GM23338 (cell line): ENCODE measurements around the gene KCNMA1. TPM values are rescaled to one million over a fixed set of nuclear protein-coding genes. Genes with fewer than 3 reads are reported as not detected.

ENCODE experiments used
- ATAC-seq: fragments of 200-7000 bp; cut with Tn5 transposase; 3 replicates; pipeline ENCODE4 v1.9.1; 2020
- DNase-seq: peaks from one replicate; pipeline ENCODE4 v3.0.0-alpha.2; 2015; ENCODE audit warnings: low spot score
- H2AFZ ChIP-seq: fragments of 200-600 bp; sonication (generic); 2 replicates; pipeline ENCODE4 v1.8.0; 2016; ENCODE audit warnings: antibody characterized with exemption, mild to moderate bottlenecking, moderate library complexity
- H3F3A ChIP-seq: fragments of 200-600 bp; sonication (generic); replicated peaks from 2 replicates; pipeline ENCODE4 v1.8.0; 2017; ENCODE audit warnings: antibody characterized with exemption, mixed run types, low read depth
- H3K27ac ChIP-seq: fragments of 200-600 bp; sonication (generic); 2 replicates; pipeline ENCODE4 v1.6.1; 2016; ENCODE audit warnings: low read depth
- H3K27me3 ChIP-seq: fragments of 200-600 bp; sonication (generic); 2 replicates; pipeline ENCODE4 v1.8.0; 2016; ENCODE audit warnings: mild to moderate bottlenecking, mixed run types, moderate library complexity; ENCODE audit not compliant: insufficient read depth
- H3K36me3 ChIP-seq: fragments of 200-600 bp; sonication (generic); 2 replicates; pipeline ENCODE4 v1.8.0; 2016; ENCODE audit warnings: mild to moderate bottlenecking; ENCODE audit not compliant: insufficient read depth
- H3K4me1 ChIP-seq: fragments of 200-600 bp; sonication (generic); 2 replicates; pipeline ENCODE4 v1.8.0; 2016; ENCODE audit warnings: mild to moderate bottlenecking, moderate library complexity; ENCODE audit not compliant: insufficient read depth
- H3K4me2 ChIP-seq: fragments of 200-600 bp; sonication (generic); 2 replicates; pipeline ENCODE4 v1.7.1; 2017; ENCODE audit warnings: mixed run types
- H3K4me3 ChIP-seq: fragments of 200-600 bp; sonication (generic); 2 replicates; pipeline ENCODE4 v1.6.1; 2016; ENCODE audit warnings: mixed run types
- H3K79me2 ChIP-seq: fragments of 200-600 bp; sonication (generic); replicated peaks from 2 replicates; pipeline ENCODE4 v1.8.0; 2017; ENCODE audit warnings: mild to moderate bottlenecking; ENCODE audit not compliant: insufficient read depth
- H3K9me2 ChIP-seq: fragments of 200-600 bp; sonication (generic); 2 replicates; pipeline ENCODE4 v1.8.0; 2017; ENCODE audit not compliant: insufficient read depth
- H4K20me1 ChIP-seq: fragments of 200-600 bp; sonication (generic); replicated peaks from 2 replicates; pipeline ENCODE4 v1.8.0; 2017; ENCODE audit warnings: mild to moderate bottlenecking; ENCODE audit not compliant: insufficient read depth
- H3K27ac Mint-ChIP-seq: 2 replicates; pipeline ENCODE4 v1.8.0; 2020; ENCODE audit warnings: inconsistent platforms, mild to moderate bottlenecking, moderate library complexity, mixed read lengths
- H3K27me3 Mint-ChIP-seq: 3 replicates; pipeline ENCODE4 v1.8.0; 2022; ENCODE audit warnings: low read depth, mild to moderate bottlenecking, moderate library complexity, mixed read lengths, inconsistent platforms; ENCODE audit not compliant: insufficient read depth, poor library complexity
- H3K36me3 Mint-ChIP-seq: 3 replicates; pipeline ENCODE4 v1.8.0; 2021; ENCODE audit warnings: low read depth, mild to moderate bottlenecking, inconsistent platforms, moderate library complexity, mixed read lengths
- H3K4me1 Mint-ChIP-seq: 3 replicates; pipeline ENCODE4 v1.8.0; 2020; ENCODE audit warnings: mild to moderate bottlenecking, inconsistent platforms, mixed read lengths
- H3K4me3 Mint-ChIP-seq: 3 replicates; pipeline ENCODE4 v1.8.0; 2021; ENCODE audit warnings: moderate library complexity, mild to moderate bottlenecking, inconsistent platforms, mixed read lengths
- H3K9me3 Mint-ChIP-seq: 3 replicates; pipeline ENCODE4 v1.8.0; 2020; ENCODE audit warnings: moderate library complexity, mild to moderate bottlenecking, inconsistent platforms, mixed read lengths
- EZH2phosphoT487 ChIP-seq: fragments of 200-600 bp; sonication (generic); IDR thresholded peaks from one replicate; pipeline ENCODE4 v1.8.1; 2018; ENCODE audit warnings: antibody characterized with exemption; ENCODE audit not compliant: unreplicated experiment
- JUNB ChIP-seq: IDR thresholded peaks from one replicate; pipeline ENCODE4 v1.6.1; 2016; ENCODE audit warnings: antibody characterized with exemption; ENCODE audit not compliant: unreplicated experiment
- NANOG ChIP-seq: IDR thresholded peaks from 2 replicates; pipeline ENCODE4 v1.6.1; 2016; ENCODE audit warnings: antibody characterized with exemption, borderline replicate concordance
- POLR2AphosphoS5 ChIP-seq: IDR thresholded peaks from 2 replicates; pipeline ENCODE4 v1.6.1; 2016; ENCODE audit warnings: antibody characterized with exemption, low read depth
- STAT1 ChIP-seq: IDR thresholded peaks from one replicate; pipeline ENCODE4 v1.6.1; 2016; ENCODE audit warnings: antibody characterized with exemption; ENCODE audit not compliant: unreplicated experiment
- ZNF114 ChIP-seq: fragments of 250-450 bp; sonication (Bioruptor Pico); IDR thresholded peaks from 2 replicates; pipeline ENCODE4 v1.5.0; 2020; ENCODE audit warnings: mild to moderate bottlenecking, moderate library complexity
- polyA plus RNA-seq: library from polyadenylated mRNA; unstranded; fragments of >200 nt; fragmentation: Nextera tagmentation; extraction: Ambion mirVana; gene quantifications from 2 replicates; pipeline ENCODE4 v1.2.1, GENCODE V29; 2016
- total RNA-seq: library from RNA; depleted of rRNA; stranded (reverse); fragments of >200 nt; shearing (Covaris generic); gene quantifications from 2 replicates; pipeline ENCODE4 v1.2.3, GENCODE V29; 2014
- TF ChIP-seq, protein P1 (sequence below): fragments of 250-450 bp; sonication (Bioruptor Pico); IDR thresholded peaks from 2 replicates; pipeline ENCODE4 v1.5.0; 2020; ENCODE audit warnings: mild to moderate bottlenecking, moderate library complexity
- TF ChIP-seq, protein P2 (sequence below), 2 experiments: fragments of 200-600 bp in 1 of 2; sonication (generic) in 1 of 2; conservative IDR thresholded peaks; 2 replicates each; pipeline versions ENCODE4 v1.5.1 to v1.6.1; 2016 to 2017; ENCODE audit warnings: antibody characterized with exemption in 2 of 2, low read depth in 2 of 2, mild to moderate bottlenecking in 2 of 2, moderate library complexity in 1 of 2
- TF ChIP-seq, protein P3 (sequence below): IDR thresholded peaks from 2 replicates; pipeline ENCODE4 v1.6.1; 2016; ENCODE audit warnings: antibody characterized with exemption

Gene KCNMA1
- total and polyA plus RNA-seq, 2 experiments from 2014 or later, result 8.2 to 9.0 TPM

DNA sequence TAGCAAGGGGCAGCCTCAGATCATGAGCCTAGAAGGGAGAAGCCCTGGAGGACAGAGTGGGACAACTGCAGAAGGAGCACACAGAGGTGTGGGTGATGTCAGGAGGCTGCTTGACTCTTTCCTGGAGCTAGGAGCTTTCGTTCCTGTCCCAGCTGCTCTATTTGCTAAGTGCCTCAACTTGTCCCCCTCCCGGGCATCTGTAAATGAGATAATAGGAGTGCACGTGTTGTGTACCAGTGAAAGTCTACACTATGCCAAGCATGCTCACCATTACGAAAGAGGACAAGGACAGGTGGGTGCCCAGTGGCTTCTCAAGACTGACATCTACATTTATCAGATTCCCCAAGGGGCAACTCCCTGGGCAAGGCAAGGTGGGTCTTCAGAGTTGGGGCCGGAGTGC, 162.7 kb downstream of the KCNMA1 start (continued):
- TF ChIP-seq, protein P1, sequence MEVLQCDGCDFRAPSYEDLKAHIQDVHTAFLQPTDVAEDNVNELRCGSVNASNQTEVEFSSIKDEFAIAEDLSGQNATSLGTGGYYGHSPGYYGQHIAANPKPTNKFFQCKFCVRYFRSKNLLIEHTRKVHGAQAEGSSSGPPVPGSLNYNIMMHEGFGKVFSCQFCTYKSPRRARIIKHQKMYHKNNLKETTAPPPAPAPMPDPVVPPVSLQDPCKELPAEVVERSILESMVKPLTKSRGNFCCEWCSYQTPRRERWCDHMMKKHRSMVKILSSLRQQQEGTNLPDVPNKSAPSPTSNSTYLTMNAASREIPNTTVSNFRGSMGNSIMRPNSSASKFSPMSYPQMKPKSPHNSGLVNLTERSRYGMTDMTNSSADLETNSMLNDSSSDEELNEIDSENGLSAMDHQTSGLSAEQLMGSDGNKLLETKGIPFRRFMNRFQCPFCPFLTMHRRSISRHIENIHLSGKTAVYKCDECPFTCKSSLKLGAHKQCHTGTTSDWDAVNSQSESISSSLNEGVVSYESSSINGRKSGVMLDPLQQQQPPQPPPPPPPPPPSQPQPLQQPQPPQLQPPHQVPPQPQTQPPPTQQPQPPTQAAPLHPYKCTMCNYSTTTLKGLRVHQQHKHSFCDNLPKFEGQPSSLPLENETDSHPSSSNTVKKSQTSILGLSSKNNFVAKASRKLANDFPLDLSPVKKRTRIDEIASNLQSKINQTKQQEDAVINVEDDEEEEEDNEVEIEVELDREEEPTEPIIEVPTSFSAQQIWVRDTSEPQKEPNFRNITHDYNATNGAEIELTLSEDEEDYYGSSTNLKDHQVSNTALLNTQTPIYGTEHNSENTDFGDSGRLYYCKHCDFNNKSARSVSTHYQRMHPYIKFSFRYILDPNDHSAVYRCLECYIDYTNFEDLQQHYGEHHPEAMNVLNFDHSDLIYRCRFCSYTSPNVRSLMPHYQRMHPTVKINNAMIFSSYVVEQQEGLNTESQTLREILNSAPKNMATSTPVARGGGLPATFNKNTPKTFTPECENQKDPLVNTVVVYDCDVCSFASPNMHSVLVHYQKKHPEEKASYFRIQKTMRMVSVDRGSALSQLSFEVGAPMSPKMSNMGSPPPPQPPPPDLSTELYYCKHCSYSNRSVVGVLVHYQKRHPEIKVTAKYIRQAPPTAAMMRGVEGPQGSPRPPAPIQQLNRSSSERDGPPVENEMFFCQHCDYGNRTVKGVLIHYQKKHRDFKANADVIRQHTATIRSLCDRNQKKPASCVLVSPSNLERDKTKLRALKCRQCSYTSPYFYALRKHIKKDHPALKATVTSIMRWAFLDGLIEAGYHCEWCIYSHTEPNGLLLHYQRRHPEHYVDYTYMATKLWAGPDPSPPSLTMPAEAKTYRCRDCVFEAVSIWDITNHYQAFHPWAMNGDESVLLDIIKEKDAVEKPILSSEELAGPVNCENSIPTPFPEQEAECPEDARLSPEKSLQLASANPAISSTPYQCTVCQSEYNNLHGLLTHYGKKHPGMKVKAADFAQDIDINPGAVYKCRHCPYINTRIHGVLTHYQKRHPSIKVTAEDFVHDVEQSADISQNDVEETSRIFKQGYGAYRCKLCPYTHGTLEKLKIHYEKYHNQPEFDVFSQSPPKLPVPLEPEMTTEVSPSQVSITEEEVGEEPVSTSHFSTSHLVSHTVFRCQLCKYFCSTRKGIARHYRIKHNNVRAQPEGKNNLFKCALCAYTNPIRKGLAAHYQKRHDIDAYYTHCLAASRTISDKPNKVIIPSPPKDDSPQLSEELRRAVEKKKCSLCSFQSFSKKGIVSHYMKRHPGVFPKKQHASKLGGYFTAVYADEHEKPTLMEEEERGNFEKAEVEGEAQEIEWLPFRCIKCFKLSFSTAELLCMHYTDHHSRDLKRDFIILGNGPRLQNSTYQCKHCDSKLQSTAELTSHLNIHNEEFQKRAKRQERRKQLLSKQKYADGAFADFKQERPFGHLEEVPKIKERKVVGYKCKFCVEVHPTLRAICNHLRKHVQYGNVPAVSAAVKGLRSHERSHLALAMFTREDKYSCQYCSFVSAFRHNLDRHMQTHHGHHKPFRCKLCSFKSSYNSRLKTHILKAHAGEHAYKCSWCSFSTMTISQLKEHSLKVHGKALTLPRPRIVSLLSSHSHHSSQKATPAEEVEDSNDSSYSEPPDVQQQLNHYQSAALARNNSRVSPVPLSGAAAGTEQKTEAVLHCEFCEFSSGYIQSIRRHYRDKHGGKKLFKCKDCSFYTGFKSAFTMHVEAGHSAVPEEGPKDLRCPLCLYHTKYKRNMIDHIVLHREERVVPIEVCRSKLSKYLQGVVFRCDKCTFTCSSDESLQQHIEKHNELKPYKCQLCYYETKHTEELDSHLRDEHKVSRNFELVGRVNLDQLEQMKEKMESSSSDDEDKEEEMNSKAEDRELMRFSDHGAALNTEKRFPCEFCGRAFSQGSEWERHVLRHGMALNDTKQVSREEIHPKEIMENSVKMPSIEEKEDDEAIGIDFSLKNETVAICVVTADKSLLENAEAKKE, result no peak

DNA sequence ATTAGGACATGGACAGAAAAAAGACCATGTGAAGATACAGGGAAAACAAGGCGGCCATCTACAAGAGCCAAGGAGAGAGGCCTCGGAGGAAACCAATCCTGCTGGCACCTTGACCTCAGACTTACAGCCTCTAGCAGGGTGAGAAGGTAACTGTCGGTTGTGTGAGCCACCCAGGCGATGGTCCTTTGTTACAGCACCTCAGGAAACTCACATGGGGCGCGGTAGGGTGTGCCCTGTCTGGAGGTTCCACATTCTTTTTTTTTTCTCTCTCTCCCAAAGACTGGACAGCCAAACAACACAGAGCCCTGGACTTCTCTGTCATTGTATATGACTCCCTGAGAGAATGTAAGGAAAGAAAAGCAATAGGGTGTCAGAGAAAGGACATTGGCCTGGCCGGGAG, 163.2 kb downstream of the KCNMA1 start:
- Histone ChIP-seq H3K36me3 (no peaks in the 10 kb centered on the region), H2AFZ (no peak overlapping the region), H3K4me1 (no peaks in the 10 kb centered on the region), H3K4me3 (no peak overlapping the region), H3K79me2 (no peaks in the 10 kb centered on the region), H3K9me2 (peaks cover 11% of the 10 kb centered on the region; the same call in 1 of the 2 replicates), H3K27ac (no peak overlapping the region), H3F3A (peaks cover 9% of the 10 kb centered on the region), H3K4me2 (no peak overlapping the region), H3K27me3 (no peaks in the 10 kb centered on the region), H4K20me1 (no peaks in the 10 kb centered on the region)
- Mint-ChIP-seq H3K4me3 (no peak overlapping the region), H3K9me3 (no peaks in the 10 kb centered on the region), H3K36me3 (no peaks in the 10 kb centered on the region), H3K27me3 (no peaks in the 10 kb centered on the region), H3K27ac (no peak overlapping the region), H3K4me1 (peaks cover 5% of the 10 kb centered on the region)
- ATAC-seq (no peak), DNase-seq (no peak)
- no peak for TF ChIP-seq POLR2AphosphoS5

DNA sequence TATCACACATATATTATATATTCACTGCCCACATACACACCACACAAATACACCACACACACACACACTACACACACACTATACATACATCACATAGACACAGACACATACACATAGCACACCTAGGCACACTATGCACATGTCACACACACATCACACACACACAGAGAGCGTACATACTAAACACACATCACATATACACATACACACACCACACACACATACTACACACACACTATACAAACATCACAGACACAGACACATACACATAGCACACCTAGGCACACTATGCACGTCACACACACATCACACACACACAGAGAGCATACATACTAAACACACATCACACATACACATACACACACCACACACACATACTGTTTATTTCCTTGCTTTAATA, 165.5 kb downstream of the KCNMA1 start:
- Mint-ChIP-seq H3K9me3 (no peaks in the 10 kb centered on the region), H3K4me3 (no peak overlapping the region), H3K4me1 (peaks cover 5% of the 10 kb centered on the region), H3K36me3 (no peaks in the 10 kb centered on the region), H3K27me3 (no peaks in the 10 kb centered on the region), H3K27ac (no peak overlapping the region)
- Histone ChIP-seq H3K4me3 (no peak overlapping the region), H2AFZ (no peak overlapping the region), H3K4me1 (no peaks in the 10 kb centered on the region), H3K27ac (no peak overlapping the region), H3F3A (peaks cover 9% of the 10 kb centered on the region), H3K4me2 (no peak overlapping the region), H3K79me2 (no peaks in the 10 kb centered on the region), H3K27me3 (no peaks in the 10 kb centered on the region), H3K9me2 (peaks cover 11% of the 10 kb centered on the region; the same call in 1 of the 2 replicates), H4K20me1 (no peaks in the 10 kb centered on the region), H3K36me3 (no peaks in the 10 kb centered on the region)
- DNase-seq, result no peak
- ATAC-seq, result no peak
- TF ChIP-seq, protein P2, sequence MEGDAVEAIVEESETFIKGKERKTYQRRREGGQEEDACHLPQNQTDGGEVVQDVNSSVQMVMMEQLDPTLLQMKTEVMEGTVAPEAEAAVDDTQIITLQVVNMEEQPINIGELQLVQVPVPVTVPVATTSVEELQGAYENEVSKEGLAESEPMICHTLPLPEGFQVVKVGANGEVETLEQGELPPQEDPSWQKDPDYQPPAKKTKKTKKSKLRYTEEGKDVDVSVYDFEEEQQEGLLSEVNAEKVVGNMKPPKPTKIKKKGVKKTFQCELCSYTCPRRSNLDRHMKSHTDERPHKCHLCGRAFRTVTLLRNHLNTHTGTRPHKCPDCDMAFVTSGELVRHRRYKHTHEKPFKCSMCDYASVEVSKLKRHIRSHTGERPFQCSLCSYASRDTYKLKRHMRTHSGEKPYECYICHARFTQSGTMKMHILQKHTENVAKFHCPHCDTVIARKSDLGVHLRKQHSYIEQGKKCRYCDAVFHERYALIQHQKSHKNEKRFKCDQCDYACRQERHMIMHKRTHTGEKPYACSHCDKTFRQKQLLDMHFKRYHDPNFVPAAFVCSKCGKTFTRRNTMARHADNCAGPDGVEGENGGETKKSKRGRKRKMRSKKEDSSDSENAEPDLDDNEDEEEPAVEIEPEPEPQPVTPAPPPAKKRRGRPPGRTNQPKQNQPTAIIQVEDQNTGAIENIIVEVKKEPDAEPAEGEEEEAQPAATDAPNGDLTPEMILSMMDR (conservative IDR thresholded peaks at IDR 0.05; ENCODE audit: low read depth in 2 of 2), result no peak
- no peak for TF ChIP-seq NANOG
- no peak for TF ChIP-seq ZNF114 (CRISPR knock-in tag)
- no peak for TF ChIP-seq EZH2phosphoT487
- TF ChIP-seq JUNB, result no peak
- no peak for TF ChIP-seq STAT1
- TF ChIP-seq, protein P3, sequence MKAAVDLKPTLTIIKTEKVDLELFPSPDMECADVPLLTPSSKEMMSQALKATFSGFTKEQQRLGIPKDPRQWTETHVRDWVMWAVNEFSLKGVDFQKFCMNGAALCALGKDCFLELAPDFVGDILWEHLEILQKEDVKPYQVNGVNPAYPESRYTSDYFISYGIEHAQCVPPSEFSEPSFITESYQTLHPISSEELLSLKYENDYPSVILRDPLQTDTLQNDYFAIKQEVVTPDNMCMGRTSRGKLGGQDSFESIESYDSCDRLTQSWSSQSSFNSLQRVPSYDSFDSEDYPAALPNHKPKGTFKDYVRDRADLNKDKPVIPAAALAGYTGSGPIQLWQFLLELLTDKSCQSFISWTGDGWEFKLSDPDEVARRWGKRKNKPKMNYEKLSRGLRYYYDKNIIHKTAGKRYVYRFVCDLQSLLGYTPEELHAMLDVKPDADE, result no peak
